Activated T-cell treated with anti-CD3 and anti-CD28 coated beads for 4 hours (primary cell): ENCODE measurements around the gene INPP4A.

Experiments
- DNase-seq: peaks from one replicate; pipeline ENCODE4 v3.0.0-alpha.2; 2020

INPP4A gene

GRCh38 chr2:98438190-98439133, 6.2 kb upstream of the INPP4A start:
- DNase-seq, result no peak

DNA sequence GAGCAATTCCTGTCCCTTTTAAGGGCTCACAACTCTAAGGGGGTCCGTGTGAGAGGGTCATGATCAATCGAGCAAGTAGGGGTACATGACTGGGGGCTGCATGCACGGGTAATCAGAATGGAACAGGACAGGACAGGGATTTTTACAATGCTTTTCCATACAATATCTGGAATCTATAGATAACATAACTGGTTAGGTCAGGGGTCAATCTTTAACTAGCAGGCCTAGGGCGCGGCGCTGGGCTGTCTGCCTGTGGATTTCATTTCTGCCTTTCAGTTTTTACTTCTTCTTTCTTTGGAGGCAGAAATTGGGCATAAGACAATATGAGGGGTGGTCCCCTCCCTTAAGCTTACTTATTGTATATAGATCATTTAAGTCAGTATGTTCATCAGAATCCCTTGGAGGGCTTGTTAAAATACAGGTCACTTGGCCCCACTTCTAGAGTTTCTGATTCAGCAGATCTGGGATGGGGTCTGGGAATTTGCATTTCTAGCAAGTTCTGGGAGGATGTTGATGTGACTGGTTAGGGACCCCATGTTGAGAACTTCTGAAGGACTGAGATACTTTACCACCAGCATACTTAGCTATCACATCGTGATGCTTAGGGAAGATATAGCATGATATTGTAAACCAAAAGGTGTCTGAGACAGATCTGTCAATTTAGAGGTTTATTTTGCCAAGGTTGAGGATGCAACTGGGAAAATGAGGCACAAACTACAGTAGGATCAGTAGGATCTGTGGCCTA, 2.8 kb upstream of the INPP4A start:
- DNase-seq, result no peak

GRCh38 chr2:98442488-98442887, 2.2 kb upstream of the INPP4A start:
- DNase-seq, result no peak

DNA sequence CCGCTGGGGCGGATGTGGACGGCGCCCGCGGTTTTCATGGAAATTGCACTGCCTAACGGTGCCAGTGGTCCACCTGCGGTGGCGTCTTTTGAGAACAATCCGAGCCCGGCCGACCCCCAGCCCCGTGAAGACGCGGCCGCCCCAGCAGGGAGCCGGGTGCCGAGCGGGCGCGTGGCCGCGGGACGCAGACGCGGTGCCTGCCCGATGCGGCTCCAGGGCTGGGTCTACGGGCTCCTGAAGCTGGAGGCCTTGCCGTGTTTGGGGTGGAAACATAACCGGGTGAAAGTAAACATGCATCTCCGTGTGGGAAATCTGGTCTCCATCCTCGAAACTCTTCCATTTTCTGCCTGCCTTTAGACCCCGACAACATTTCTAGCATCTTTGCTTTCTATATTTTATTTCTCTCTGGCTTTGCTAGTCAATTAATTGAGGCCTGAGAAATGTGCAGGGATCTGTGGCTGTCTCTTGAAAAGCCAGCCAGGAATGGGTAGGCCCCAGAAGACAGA, 572 bp downstream of the INPP4A start:
- DNase-seq, result no peak

- no peak for DNase-seq
Measured at GRCh38 chr2:98445683-98446581, 1.3 kb downstream of the INPP4A start.

- DNase-seq, result no peak
Measured at GRCh38 chr2:98446850-98447249, 2.2 kb downstream of the INPP4A start.

GRCh38 chr2:98448441-98449145, 3.9 kb downstream of the INPP4A start:
- DNase-seq, result no peak

GRCh38 chr2:98452396-98453027, 7.9 kb downstream of the INPP4A start:
- DNase-seq, result no peak

- DNase-seq, result no peak
Measured at GRCh38 chr2:98453083-98453482, 8.4 kb downstream of the INPP4A start.

- no peak for DNase-seq
Measured at GRCh38 chr2:98453531-98453930, 8.9 kb downstream of the INPP4A start.

DNA sequence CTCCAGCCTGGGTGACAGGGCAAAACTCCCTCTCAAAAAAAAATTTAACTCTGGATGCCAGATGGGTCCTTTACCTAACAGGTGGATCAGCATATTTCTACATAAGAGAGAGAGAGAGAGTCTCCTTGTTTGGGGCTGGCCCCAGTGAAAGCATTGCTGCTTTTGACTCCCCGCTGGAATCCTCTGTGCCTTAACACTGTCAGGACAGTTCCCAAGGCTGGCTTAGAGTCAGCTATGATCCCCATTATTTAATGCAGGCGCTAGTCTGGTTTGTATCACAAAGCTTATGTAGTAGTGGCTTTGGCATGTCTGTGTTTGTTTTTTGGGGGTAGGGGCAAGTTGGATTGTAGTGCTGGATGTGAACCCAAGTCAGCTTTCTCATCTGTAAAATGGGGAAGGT, 9.4 kb downstream of the INPP4A start:
- DNase-seq, result no peak

GRCh38 chr2:98454500-98455235, 10.0 kb downstream of the INPP4A start:
- DNase-seq, result no peak

DNA sequence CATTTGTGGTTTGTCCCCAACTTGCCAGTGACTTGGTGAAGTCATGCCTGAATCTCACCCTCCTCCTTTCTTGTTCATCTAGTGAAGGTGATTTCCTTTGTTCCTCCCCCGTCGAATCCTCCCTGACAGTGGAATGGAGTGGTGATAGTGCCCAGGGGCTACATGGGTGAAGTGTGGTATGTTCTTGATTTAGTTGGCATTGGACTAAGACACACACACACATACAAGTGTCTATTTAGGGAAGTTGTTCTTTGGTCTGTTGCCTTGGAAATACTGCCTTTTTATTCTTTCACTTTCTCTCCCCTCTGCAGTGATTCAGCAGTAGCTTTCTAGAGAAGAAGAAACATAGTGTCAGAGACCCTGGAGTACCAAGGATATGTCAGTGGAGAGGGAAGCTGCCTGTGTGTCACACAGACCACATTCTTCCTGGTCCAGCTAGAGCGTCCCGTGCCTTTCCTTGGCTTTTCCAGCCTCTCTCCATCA, 10.9 kb downstream of the INPP4A start:
- DNase-seq, result no peak

DNA sequence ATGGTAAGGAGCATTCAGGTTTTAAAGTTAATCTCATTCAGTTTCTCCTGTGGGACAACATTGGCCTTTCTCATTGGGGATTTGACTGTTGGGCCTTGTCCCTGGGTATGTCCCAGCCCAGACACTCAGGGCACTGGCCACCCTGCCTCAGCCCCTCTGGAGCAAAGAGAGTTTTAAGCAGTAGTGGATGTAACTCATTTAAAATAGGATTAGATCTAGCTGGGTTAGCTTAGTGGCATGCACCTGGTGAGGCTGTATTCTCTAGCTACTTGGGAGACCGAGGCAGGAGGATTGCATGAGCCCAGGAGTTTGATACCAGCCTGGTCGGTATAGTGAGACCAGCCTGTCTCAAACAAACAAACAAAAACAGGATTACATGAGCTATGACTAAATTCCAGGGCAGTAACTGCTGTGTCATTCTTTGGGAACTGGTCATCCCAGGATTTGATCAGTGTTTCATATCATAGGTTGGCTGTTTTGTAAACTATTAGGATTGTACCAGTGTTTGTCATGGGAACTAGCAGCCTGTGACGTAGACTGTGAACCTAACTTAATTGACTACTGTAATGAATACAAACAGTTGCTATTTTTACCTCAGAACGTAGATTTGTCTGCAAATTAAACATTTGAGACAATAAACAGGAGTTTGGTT, 12.5 kb downstream of the INPP4A start:
- no peak for DNase-seq

- DNase-seq, result no peak
Measured at GRCh38 chr2:98458207-98458606, 13.5 kb downstream of the INPP4A start.

- no peak for DNase-seq
Measured at GRCh38 chr2:98458667-98459380, 14.2 kb downstream of the INPP4A start.

- no peak for DNase-seq
Measured at GRCh38 chr2:98459496-98460175, 15.0 kb downstream of the INPP4A start.

- peak; percentile 65 for DNase-seq
Measured at GRCh38 chr2:98460573-98461497, 16.2 kb downstream of the INPP4A start.
